Endothelial cell of umbilical vein (primary cell): ENCODE data around the gene SLC39A11.

Source experiments
- EZH2 ChIP-seq: IDR thresholded peaks from 2 replicates; pipeline ENCODE4 v1.6.1; 2012; ENCODE audit warnings: borderline replicate concordance, low read depth, mild to moderate bottlenecking, moderate library complexity, low read length, inconsistent platforms; ENCODE audit not compliant: severe bottlenecking
- JUN ChIP-seq: IDR thresholded peaks from 2 replicates; pipeline ENCODE4 v1.6.1; 2011; ENCODE audit warnings: borderline replicate concordance, low read depth; ENCODE audit not compliant: insufficient read length, insufficient read depth
- MAX ChIP-seq: IDR thresholded peaks from 2 replicates; pipeline ENCODE4 v1.6.1; 2011; ENCODE audit not compliant: insufficient read depth, insufficient read length
- MYC ChIP-seq: IDR thresholded peaks from one replicate; pipeline ENCODE4 v1.6.1; 2011; ENCODE audit warnings: mild to moderate bottlenecking, low read depth, low read length
- POLR2A ChIP-seq: IDR thresholded peaks from 2 replicates; pipeline ENCODE4 v1.6.1; 2012; ENCODE audit warnings: low read depth, mild to moderate bottlenecking, control low read depth, low read length
- POLR2AphosphoS5 ChIP-seq: IDR thresholded peaks from 2 replicates; pipeline ENCODE4 v1.6.1; 2012; ENCODE audit warnings: low read depth, mild to moderate bottlenecking, control low read depth, low read length, moderate library complexity; ENCODE audit not compliant: insufficient read depth
- TF ChIP-seq, protein P1 (sequence below), 2 donors: IDR thresholded peaks; 1 replicate in 1 of 2; 2 replicates in 1 of 2; pipeline ENCODE4 v1.5.1; 2011; ENCODE audit warnings: low read length in 2 of 2, mild to moderate bottlenecking in 2 of 2, moderate library complexity in 2 of 2, control low read depth in 1 of 2, inconsistent platforms in 1 of 2, low read depth in 1 of 2; ENCODE audit not compliant: insufficient read depth in 1 of 2; ENCODE audit errors: extremely low read depth in 1 of 2

- TF ChIP-seq POLR2AphosphoS5 (no peak), POLR2A (no peak), EZH2 (no peak), JUN (no peak), MYC (no peak), MAX (no peak)
- TF ChIP-seq, protein P1, sequence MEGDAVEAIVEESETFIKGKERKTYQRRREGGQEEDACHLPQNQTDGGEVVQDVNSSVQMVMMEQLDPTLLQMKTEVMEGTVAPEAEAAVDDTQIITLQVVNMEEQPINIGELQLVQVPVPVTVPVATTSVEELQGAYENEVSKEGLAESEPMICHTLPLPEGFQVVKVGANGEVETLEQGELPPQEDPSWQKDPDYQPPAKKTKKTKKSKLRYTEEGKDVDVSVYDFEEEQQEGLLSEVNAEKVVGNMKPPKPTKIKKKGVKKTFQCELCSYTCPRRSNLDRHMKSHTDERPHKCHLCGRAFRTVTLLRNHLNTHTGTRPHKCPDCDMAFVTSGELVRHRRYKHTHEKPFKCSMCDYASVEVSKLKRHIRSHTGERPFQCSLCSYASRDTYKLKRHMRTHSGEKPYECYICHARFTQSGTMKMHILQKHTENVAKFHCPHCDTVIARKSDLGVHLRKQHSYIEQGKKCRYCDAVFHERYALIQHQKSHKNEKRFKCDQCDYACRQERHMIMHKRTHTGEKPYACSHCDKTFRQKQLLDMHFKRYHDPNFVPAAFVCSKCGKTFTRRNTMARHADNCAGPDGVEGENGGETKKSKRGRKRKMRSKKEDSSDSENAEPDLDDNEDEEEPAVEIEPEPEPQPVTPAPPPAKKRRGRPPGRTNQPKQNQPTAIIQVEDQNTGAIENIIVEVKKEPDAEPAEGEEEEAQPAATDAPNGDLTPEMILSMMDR (IDR thresholded peaks at IDR 0.05; ENCODE audit: extremely low read depth in 1 of 2, insufficient read depth in 1 of 2, low read depth in 1 of 2, low read length in 2 of 2): no peak
Measured at GRCh38 chr17:73069841-73070240, 22.6 kb downstream of the SLC39A11 start.
